ENCODE measurements around the gene HTR3A. TPM values are rescaled to one million over a fixed set of nuclear protein-coding genes. Genes with fewer than 3 reads are reported as not detected.

The HTR3A gene
- total RNA-seq, 1 donor from 2014 or later: not detected

- no peak for DNase-seq (ENCODE audit: extremely low read depth, low read depth, low spot score)
Observed at GRCh38 chr11:114016986-114017385, 42.1 kb downstream of the HTR3A start.

DNA sequence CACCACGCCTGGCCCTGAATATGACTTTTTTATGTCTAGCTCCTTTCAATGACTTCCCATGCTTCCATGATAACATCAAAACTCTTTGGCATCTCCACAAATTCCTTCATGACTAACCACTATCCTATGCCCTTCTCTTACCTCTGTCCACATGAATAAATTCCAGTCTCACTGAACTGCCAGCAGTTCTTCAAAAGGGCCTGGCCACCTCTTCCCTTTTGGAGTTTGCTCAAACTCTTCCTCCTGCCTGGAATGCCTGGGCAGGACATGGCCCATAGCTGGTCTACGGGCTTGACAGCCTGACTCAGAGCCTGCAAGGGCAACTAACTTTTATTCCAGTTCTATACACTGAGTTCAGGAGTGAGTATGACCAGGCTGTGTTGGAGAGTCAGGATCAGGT lies 42.8 kb downstream of the HTR3A start:
- DNase-seq (ENCODE audit: extremely low read depth, low read depth, low spot score): no peak

DNA sequence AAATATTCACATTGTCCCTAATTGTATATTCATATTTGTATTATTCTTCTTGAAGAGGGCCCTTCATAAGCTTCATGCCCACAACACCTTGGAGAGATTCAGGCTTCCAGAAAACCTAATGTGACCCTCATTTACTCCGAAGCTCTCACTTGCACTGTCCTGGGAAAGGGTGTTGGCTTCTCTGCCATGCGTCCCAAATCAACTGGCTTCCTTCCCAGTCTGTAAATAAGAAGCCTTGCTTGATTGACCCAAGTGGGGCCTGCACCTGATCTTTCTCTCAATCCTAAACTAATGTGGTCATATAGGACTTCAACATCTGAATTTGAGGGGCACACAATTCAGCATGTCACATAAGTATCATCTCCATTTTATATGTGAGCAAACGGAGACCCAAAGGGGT lies 44.1 kb downstream of the HTR3A start:
- no peak for DNase-seq (ENCODE audit: extremely low read depth, low read depth, low spot score)

GRCh38 chr11:114019574-114019973 lies 44.7 kb downstream of the HTR3A start:
- DNase-seq (ENCODE audit: extremely low read depth, low read depth, low spot score): no peak

- DNase-seq (ENCODE audit: extremely low read depth, low read depth, low spot score): no peak
Observed at GRCh38 chr11:114025329-114025907, 50.5 kb downstream of the HTR3A start.

GRCh38 chr11:114026355-114026754 lies 51.4 kb downstream of the HTR3A start:
- DNase-seq (ENCODE audit: extremely low read depth, low read depth, low spot score): no peak

- no peak for DNase-seq (ENCODE audit: extremely low read depth, low read depth, low spot score)
Observed at GRCh38 chr11:114027391-114027790, 52.5 kb downstream of the HTR3A start.

DNA sequence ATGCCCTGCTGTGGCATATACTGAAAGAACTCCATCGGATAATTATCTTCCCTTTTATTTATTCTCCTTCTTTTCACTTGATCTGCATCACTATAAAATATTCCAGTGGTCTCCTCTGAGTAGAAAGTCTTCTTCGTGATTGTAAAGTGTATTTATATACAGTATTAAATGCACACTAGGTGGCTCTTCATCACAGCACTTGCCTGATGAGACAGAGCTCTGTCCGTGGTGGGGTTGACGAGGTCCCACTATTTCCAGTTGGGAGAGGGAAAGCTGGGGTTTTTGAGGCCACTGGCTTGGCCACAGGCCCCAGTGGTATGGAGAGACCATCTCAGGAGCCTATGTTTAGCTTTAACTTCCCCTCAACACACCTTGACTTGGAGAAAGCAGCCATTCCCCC lies 53.0 kb downstream of the HTR3A start:
- no peak for DNase-seq (ENCODE audit: extremely low read depth, low read depth, low spot score)

GRCh38 chr11:114031246-114031966 lies 56.5 kb downstream of the HTR3A start:
- no peak for DNase-seq (ENCODE audit: extremely low read depth, low read depth, low spot score)

DNA sequence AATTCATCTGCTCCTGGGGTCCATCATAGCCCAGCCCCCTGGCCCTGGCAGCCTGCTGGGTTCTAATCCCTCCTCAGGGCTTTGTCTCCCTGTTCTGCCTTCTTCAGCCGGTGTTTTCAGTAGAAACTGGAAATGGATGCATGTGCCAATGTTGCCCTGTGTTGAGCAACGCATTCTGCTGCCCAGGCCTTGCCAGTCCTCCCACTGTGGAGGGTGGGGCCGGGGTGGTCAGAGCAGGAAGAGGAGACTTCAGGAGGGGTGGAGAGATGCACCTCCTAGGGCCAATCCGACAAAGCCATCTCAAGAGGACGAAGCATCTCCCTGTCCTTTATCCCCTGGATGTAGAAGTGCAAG lies 57.0 kb downstream of the HTR3A start:
- no peak for DNase-seq (ENCODE audit: extremely low read depth, low read depth, low spot score)

DNA sequence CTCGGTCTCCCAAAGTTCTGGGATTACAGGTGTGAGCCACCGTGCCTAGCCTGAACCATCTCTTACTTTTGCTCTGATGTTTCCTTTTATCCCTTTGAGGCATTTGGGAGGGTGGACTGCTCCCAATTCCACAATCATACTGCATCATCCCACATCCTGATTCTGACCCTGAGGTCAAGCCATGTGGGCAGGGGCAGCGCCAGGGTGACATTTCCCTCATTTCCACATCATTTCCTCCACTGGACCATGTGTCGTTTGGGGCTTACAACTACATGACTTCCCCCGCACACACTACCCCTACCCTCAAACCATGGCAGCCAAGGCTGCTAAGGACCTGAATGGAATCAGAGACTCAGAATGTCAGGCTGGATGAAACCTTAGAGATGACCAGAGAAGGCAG lies 58.2 kb downstream of the HTR3A start:
- no peak for DNase-seq (ENCODE audit: extremely low read depth, low read depth, low spot score)

- DNase-seq (ENCODE audit: extremely low read depth, low read depth, low spot score): no peak
Observed at GRCh38 chr11:114033572-114033971, 58.7 kb downstream of the HTR3A start.

- DNase-seq (ENCODE audit: extremely low read depth, low read depth, low spot score): no peak
Observed at GRCh38 chr11:114034956-114035355, 60.0 kb downstream of the HTR3A start.

DNA sequence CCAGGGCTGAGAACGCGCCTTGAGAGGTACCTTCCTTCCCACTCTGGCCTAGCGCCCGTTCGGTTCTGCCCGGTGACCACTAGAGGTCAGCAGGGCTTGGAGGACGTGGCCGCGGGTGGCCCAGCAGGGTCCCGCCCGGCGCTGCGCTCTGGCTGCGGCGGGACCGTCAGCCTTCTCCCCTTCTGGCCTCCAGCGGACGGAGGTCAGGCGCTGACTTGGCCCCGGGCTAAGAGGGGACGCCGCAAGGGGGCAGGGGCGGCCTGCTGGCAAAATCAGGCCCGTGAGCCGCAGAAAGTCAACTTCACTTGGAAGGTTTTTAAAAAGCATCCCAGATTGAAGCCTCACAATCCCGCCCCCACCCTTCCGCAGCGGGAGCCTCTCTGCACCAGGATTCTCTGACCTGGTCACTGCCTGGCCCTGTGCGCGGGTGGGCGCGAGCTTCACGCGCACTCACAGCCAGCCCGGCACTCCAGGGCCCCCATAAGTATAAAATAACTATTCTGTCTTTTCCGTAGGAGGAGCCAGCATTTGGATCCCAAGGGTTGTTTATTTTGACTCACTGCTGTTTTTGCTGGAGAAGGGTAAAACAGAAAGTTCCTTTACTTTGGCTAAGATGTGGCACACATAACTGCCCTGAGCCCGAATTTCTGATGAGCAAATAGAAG lies 61.4 kb downstream of the HTR3A start:
- DNase-seq (ENCODE audit: extremely low read depth, low read depth, low spot score): no peak

DNA sequence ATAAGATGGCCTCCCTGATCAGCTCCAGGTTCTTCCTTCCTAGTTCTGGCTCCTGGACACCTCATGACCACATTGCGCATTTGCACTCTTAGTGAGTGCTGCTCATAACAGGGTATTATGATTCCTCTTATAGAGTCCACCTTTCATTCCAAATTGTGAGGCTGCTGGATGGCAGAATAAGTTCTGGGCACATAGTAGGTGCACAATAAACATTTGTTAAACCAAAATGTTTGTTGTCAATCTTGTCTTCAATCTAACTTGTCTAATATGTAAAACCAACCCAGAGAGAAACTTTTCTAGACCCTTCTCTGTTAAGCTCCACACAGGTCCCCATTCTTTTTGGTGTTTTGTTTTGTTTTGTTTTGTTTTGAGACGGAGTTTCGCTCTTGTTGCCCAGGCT lies 62.0 kb downstream of the HTR3A start:
- no peak for DNase-seq (ENCODE audit: extremely low read depth, low read depth, low spot score)

GRCh38 chr11:114039551-114039950 lies 64.6 kb downstream of the HTR3A start:
- DNase-seq (ENCODE audit: extremely low read depth, low read depth, low spot score): no peak

Other genes starting within 250 kb of the HTR3A start
- 17.2 and 18.6 TPM in 2 replicates for gene ZW10, start 201.4 kb upstream of the HTR3A start, total RNA-seq
- gene CLDN25, start 195.3 kb upstream of the HTR3A start, total RNA-seq: not detected in 2 replicates
- gene USP28, start 99.5 kb upstream of the HTR3A start, total RNA-seq: 11.1 and 25.6 TPM in 2 replicates
- not detected in 2 replicates for gene HTR3B, start 70.3 kb upstream of the HTR3A start, total RNA-seq
- 6.9 and 10.9 TPM in 2 replicates for gene ZBTB16, start 84.6 kb downstream of the HTR3A start, total RNA-seq